PC-3 (cell line): ENCODE measurements around the gene PPM1L.

Source experiments
- EZH2 ChIP-seq: fragments of 300-600 bp; sonication (generic); IDR thresholded peaks from one replicate; pipeline ENCODE4 v1.6.1; 2017; ENCODE audit warnings: antibody characterized with exemption, mild to moderate bottlenecking, low read length; ENCODE audit not compliant: unreplicated experiment
- EZH2phosphoT487 ChIP-seq: fragments of 300-600 bp; sonication (generic); IDR thresholded peaks from 2 replicates; pipeline ENCODE4 v1.6.1; 2018; ENCODE audit warnings: mild to moderate bottlenecking, antibody characterized with exemption, low read length, borderline replicate concordance
- TF ChIP-seq, protein P1 (sequence below): fragments of 300-600 bp; sonication (generic); conservative IDR thresholded peaks from 2 replicates; pipeline ENCODE4 v1.5.1; 2017; ENCODE audit warnings: antibody characterized with exemption, low read depth, mild to moderate bottlenecking, low read length

DNA sequence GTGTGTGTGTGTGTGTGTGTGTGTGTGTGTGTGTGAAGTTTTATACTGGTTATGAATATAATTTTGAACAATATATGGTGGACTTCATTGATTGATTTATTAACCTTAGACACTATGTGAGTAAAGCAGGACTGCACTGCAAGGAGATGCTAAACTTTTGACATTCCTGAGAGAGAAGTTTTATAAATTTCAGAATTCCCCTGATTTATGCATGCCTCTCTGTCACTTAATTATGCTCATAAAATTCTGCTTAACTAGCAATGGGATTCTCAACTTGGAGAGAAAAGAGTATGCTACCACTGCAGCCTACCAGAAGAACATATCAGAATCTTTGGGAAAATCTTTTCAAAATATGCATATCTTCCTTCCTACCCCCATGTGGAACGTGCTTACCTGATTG, 204.5 kb downstream of the PPM1L start:
- TF ChIP-seq, protein P1, sequence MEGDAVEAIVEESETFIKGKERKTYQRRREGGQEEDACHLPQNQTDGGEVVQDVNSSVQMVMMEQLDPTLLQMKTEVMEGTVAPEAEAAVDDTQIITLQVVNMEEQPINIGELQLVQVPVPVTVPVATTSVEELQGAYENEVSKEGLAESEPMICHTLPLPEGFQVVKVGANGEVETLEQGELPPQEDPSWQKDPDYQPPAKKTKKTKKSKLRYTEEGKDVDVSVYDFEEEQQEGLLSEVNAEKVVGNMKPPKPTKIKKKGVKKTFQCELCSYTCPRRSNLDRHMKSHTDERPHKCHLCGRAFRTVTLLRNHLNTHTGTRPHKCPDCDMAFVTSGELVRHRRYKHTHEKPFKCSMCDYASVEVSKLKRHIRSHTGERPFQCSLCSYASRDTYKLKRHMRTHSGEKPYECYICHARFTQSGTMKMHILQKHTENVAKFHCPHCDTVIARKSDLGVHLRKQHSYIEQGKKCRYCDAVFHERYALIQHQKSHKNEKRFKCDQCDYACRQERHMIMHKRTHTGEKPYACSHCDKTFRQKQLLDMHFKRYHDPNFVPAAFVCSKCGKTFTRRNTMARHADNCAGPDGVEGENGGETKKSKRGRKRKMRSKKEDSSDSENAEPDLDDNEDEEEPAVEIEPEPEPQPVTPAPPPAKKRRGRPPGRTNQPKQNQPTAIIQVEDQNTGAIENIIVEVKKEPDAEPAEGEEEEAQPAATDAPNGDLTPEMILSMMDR = no peak
- TF ChIP-seq EZH2 (no peak), EZH2phosphoT487 (no peak)
